ENCODE data around the gene MUC22.

DNA sequence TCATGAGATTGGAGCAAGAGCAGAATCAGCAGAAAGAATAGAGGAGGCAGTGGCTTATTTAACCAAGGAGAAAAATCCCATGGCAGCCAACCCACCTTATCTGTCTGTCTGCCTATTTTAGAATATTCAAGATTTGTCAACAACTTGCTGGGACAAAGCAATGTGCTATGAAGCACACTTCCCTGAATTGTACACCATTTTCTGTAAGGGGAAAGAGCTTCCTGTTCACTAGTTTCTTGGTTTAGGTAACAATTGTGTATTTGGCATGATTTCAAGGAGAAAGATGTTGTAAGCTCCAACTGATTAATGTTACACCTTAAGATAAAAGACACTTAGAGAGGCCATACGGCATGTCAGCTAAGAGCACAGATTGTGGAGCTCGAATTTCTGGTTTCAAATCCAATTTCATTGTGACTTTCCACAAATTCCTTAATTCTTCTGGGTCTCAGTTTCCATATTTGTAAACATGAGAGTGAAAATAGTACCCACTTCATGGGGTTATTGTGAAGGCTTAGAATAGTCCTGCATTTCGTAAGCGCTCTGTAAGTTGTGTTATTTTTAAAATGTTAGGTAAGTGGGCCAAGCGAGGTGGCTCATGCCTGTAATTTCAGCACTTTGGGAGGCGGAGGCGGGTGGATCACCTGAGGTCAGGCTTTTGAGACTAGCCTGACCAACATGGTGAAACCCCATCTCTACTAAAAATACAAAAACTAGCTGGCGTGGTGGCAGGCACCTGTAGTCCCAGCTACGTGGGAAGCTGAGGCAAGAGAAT lies 4.8 kb upstream of the MUC22 start:
- TF ChIP-seq CTCF (IDR thresholded peaks at IDR 0.05; ENCODE audit: low read length) (no peak), EZH2 (IDR thresholded peaks at IDR 0.05; ENCODE audit: borderline replicate concordance, low read length) (no peak)
